Fibroblast of skin of scalp (primary cell): ENCODE measurements around the gene CHST3.

ENCODE experiments used
- DNase-seq: peaks from one replicate; pipeline ENCODE4 v3.0.0-alpha.2; 2013

Gene CHST3

DNA sequence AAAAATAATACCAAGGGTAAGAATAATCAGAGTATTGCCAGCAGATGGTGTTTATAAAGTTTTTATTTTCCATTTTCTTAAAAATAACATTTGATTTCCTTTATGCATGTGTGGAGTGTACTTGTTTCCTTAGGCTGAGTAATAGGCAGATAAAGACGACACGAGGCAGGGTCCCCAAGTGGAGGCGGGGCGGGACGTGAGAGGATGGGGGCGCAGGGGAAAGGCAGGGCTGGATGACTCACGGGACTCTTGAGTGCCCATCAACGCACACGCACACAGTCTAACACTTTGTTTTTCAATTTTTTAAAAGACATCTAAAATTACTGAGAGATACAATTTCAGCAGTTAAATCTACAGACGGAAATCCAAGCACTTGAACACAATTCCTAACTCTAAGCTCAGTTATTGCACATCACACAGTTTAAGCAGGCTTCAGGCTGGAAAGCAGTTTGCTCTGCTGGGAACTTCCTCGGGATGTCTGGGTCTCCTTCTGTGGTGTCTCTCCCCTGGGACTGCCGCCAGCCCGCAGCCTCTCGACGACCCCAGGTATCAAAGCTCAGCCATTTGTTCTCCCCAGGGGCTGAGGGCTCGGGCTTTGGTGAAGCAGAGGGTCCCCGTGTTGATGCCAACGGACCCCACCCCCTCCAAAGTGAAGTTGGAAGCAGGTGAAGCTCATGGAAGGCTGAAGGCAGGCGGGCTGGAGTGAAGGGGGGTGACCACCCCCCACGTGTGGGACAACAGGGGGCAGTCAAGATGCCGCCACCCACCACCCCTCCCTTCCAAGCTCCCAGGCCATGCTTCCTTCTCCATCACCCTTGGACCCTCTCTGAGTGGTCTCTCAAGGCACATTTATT lies 95.0 kb downstream of the CHST3 start:
- DNase-seq, result no peak

GRCh38 chr10:72059843-72060822 lies 95.9 kb downstream of the CHST3 start:
- DNase-seq, result no peak

DNA sequence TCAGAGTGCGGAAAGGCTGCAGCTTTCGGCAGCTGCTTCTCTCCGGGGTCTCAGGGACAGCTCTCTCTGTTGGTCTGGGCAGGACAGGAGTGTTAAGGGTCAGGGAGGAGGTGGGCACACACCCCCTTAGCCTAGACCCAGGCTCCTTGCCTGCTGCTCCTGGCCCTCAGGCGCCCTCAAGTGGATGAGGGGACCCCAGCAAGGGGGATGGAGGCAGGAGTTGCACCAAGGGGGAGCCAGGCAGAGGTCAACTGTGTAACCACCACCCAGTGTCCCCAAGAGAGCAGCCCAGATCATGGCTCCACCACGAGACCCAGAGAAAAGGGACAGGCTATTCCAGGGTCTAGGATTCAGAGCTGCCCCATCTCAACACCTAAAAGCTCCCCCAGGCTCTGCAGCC lies 97.3 kb downstream of the CHST3 start:
- DNase-seq, result no peak

GRCh38 chr10:72061930-72062329 lies 97.7 kb downstream of the CHST3 start:
- no peak for DNase-seq

GRCh38 chr10:72062382-72062781 lies 98.2 kb downstream of the CHST3 start:
- peak; percentile 36 for DNase-seq
